GM19324 (cell line): ENCODE results near the gene NPFF.
"Not testable (repeated sequence)": the region's sequence is repeated elsewhere in the genome, so short reads cannot be mapped to it uniquely, and the experiment has no call there.

ENCODE experiments used
- ATAC-seq: cut with Tn5 transposase; IDR thresholded peaks from one replicate; pipeline ENCODE4 v1.9.1; 2021; ENCODE audit warnings: mild to moderate bottlenecking, moderate library complexity; ENCODE audit not compliant: unreplicated experiment, low FRiP score

Gene NPFF

DNA sequence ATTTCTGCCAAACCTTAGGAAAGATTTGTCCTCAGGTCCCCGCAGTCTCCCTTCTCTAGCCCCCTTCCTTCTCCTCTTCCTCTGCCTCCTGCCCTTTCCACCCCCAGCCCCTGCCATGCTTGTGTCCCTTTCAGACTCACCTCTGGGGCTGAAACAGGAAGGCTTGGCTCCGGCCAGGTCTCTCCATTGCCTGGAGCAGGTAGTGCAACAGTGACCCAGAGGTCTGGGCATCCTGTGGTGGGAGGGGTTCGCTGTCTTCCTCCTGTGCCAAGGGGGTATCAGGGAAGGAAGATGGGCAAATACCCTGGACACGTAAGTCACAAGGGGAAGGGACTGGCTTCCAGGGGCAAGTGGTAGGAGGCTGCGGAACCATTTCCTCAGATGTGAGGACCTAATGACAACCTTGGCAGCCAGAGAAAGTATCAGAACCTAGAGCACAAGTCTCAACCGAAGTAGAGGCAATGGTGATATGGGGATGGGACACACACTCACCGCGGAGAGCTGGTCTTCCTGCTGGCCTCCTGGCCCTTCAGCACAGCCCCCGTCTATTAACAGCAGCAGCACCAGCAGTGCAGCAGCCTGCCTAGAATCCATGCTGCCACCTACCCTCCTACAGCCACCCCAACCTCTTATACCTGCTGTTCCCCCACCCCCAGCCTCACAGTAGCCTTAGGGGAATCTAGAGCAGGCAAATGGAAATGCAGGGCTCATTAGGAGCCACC, at the start of gene NPFF:
Gene NPFF, minus strand, starts transcription at position 604 of the 722 bp plus-strand sequence. Its CDS starts 10 bp downstream, at position 594.
- ATAC-seq, result no peak

DNA sequence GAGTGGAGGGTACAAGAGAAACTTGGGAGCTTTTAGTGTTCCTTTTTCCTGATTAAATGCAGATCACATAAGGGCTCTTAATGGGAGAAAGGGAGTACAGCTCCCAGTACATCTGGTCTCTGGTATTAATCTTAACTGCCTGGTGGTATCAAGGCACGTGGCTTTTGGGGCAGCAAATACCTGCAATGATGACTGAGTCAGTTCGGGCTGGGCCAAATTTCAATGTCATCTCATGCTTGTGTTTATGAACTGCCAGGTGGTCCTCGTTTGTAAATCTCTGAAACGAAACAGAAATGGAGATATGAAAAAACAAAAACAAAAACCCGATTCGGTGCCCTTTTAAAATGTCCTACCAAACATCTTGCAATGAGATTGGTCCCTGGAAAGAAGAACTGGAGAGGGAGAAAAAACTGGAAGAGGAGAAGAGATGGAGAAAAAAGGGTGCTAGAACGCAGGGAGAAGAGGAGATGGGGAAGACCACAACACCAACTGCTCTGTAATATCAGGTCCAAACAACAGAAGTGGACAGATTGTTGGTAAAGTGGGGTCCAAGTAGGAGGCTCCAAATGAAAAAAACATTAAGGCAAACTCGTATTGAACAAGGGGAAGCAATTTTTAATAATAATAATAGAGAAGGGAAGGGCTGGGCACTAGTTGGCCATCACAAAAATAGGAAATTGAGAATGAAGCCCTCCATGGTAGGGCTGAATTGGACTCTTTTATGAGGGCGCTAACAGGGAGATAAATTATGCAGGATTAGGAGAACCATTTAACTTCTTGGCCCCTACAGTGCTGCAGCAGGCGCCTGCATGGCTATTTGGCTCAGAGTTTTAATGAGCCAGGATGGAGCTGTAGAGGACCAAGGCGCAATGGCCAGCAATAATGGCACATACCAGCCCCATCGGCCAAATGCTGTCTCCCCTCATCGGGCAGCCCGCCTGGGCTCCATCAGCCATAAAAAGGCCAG, 45.4 kb upstream of the NPFF start:
- no peak for ATAC-seq

DNA sequence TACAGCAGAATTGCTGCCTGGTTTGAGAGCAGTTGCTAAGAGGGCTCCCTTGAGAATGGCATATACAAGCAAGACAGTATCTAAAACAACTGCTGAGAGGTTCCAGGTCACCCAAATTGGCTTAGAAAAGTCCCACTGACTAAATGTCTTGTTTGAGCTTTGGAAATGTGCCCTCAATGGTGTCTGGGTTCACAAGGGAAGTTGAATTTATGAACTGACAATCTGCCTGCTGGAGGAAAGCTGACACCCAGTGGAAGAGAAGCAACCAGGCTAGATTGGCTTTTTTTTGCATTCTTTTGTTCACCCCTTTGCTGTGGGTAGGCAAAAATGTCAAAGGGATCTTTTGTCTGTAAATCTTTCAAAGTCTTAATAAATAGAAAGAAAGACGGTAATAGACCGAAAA, 44.6 kb upstream of the NPFF start:
- no peak for ATAC-seq

GRCh38 chr12:53550595-53550994, 43.3 kb upstream of the NPFF start:
- ATAC-seq, result no peak

GRCh38 chr12:53550131-53550530, 42.8 kb upstream of the NPFF start:
- not testable (repeated sequence) for ATAC-seq

DNA sequence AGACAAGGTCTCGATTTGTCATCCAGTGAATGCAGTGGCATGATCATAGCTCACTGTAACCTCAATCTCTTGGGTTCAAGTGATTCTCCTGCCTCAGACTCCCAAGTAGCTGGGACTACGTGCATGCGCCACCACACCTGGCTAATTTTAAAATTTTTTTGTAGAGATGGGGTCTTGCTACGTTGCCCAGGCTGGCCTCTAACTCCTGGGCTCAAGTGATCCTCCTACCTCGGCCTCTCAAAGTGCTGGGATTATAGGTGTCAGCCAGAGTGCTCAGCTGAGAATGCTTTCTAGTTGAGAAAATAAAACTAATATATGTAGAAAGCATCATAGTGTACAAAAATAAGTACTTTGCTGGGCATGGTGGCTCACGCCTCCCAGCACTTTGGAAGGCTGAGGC, 41.1 kb upstream of the NPFF start:
- not testable (repeated sequence) for ATAC-seq

- ATAC-seq, result no peak
Measured at GRCh38 chr12:53543539-53543938, 36.3 kb upstream of the NPFF start.

DNA sequence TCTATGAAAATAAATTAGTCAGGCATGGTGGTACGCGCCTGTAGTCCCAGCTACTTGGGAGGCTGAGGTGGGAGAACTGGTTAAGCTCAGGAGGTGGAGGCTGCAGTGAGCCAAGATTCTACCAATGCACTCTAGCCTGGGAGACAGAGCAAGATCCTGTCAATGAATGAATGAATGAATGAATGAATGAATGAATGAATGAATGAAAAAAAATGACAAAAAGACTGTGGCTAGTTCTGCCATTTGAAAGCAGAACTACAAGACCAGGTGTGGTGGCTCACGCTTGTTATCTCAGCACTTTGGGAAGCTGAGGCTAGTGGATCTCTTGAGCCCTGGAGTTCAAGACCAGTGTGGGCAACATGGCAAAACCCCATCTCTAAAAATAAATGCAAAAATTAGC, 32.2 kb upstream of the NPFF start:
- no peak for ATAC-seq

GRCh38 chr12:53538209-53538689, 31.0 kb upstream of the NPFF start:
- no peak for ATAC-seq

- ATAC-seq, result no peak
Measured at GRCh38 chr12:53536962-53537361, 29.7 kb upstream of the NPFF start.

- no peak for ATAC-seq
Measured at GRCh38 chr12:53533471-53533870, 26.2 kb upstream of the NPFF start.

DNA sequence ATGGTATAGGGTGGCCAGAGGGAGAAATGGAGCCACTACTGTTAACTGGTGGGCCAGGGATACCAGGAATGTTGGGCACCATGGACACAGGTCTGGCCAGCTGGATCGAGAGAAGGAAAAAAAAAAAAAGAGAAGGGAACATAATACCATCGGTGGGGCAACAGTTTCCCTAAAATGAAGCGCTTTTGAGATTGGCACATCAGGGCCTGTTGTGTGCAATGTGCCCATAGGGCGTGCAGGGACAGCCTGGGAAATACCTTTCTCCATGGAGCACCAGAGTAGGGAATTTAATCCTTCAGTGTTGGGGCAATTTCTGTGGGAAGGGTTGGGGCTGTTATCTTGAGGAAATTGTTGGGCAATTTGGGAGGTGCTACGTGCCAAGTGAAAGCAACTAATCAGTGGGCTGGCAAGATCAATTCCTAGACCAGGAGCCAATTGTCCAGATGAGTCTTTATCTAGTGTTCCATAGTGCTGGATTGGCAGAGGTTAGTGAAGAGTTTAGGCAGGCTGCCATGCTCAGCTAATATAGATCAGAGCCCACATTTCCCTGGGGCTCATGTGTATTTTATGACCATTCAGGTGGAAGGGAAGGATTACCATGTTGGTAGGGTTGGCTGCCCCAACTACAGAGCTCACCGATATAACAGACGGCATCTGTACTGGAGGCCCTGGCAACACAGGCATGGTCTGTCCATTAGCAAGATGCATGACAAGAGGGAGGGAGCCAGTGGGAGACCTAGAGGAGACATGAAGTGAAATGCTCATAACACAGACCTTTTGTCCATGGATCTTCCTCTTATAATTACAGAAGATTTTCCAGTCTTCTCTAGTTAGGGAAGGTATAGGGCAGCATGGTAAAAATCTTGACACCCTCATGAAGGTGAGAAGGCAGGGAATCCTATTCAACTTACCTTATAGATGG, 25.5 kb upstream of the NPFF start:
- ATAC-seq, result no peak

DNA sequence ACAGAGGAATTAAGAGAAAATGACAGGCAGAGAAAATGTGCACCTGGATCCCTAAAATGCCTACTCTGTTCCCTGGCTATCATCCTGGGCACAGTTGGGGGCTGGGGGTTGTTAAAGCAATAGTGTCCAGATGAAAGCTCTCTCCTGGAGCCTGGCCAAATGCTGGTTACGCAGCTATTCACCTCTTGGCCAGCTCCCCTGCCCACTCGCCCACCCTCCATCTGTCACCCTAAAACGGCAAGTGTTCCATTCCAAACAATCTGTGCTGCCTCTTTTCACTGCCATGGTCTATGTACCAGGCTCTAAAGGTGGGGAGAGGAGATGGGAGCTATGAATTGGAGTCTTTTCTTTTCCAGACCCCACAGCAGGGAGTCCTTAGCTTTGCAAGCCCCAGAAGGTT, 24.7 kb upstream of the NPFF start:
- no peak for ATAC-seq

DNA sequence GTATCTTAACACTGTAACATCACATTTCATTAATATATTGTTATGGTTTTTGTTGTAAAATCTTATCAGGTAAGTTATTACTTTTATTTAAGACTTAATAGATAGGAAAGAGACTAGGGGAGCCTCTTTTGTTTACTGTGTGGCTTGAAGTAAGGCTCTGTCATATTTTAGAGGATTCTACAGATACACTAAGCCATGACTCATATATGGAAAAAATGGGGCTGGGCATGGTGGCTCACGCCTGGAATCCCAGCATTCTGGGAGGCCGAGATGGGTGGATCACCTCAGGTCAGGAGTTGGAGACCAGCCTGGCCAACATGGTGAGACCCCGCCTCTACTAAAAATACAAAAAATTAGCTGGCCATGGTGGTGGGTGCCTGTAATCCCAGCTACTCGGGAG, 23.6 kb upstream of the NPFF start:
- no peak for ATAC-seq

- ATAC-seq, result no peak
Measured at GRCh38 chr12:53530061-53530460, 22.8 kb upstream of the NPFF start.

- ATAC-seq, result no peak
Measured at GRCh38 chr12:53524476-53524875, 17.2 kb upstream of the NPFF start.

DNA sequence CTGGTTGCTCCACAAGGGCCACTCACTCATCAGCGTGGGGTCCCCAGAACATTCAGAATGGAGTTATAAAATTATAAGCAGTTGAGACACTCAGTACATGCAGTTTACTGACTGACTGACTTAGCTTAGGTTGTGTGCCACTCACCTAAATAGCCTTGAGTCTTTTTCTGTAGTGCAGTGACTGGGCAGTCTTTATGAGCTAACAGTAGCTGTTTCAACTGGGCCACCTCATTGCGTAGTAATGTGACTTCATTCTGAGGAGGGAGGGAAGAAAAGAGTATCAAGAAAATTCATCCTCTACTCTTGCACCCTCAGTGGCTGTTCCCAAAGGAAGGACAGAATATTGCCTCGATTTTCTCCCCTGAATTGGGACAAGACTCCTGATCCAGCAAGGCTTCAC, 15.8 kb upstream of the NPFF start:
- ATAC-seq, result no peak

DNA sequence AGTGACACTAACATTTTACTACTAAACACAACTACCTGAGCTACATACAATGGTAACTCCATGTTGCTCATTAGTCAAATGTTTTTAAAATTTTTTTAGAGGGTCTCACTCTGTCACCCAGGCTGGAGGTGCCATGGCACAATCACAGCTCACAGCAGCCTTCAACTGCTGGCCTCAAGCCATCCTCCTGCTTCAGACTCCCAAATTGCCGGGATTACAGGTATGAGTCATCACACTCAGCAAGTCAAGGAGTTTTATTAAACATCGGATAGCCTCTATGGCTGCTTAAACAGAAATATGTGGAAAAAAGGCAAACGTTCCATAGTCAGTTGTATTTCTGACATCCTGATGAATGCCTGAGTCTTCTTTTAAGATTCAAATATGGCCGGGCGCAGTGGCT, 11.1 kb upstream of the NPFF start:
- ATAC-seq, result no peak

DNA sequence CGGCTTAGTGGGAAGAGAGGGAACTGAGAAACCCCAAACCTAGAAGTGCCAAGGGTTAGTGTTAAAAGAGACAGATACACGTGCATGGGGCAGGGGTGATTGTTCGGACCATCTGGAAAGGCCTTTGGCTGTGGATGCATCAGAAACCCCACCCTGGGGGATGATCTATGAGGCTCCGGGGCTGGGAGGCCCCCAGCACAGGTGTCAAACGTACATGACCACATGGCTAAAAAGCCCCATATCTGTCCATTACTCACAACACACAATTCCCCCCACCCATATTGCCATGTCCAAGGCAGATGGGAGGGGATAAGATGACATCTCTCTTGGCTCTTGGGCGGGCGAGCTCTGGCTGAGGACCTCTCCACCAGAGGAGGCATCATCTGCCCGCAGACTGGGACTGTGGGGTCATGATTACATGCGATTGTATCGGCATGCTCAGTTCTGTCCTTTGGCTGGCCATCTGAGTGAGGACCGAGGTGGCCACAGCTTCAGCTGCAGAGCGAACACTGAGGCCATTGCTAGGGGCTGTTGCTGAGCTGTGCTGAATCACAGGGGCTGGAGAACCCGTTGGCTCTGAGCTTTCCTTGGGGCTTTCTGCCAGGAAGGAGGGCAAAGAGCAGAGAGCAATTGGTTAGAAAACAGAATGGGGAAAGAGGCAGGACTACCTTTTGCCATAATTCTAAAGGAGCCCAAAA, 9.6 kb upstream of the NPFF start:
- no peak for ATAC-seq

GRCh38 chr12:53515291-53515680, 8.0 kb upstream of the NPFF start:
- ATAC-seq, result no peak
